Sigmoid colon (tissue), 4 donors: ENCODE measurements around the gene TNFAIP1.
"Not testable (repeated sequence)": the region's sequence is repeated elsewhere in the genome, so short reads cannot be mapped to it uniquely, and the experiment has no call there.

Source experiments
- CTCF ChIP-seq, 4 experiments: fragments of 450-650 bp in 3 of 4; fragments of 200-600 bp in 1 of 4; IDR thresholded peaks; one replicate each; pipeline ENCODE4 v1.5.1; 2016 to 2019; ENCODE audit warnings: antibody characterized with exemption in 4 of 4, mild to moderate bottlenecking in 3 of 4, moderate library complexity in 2 of 4
- EP300 ChIP-seq, 4 donors: sonication (generic); formaldehyde crosslinking; IDR thresholded peaks; one replicate each; pipeline ENCODE4 v1.6.1; 2017; ENCODE audit warnings: antibody characterized with exemption in 4 of 4
- POLR2A ChIP-seq, 2 donors: fragments of 450-650 bp; IDR thresholded peaks; one replicate each; pipeline ENCODE4 v1.6.1; 2016; ENCODE audit warnings: antibody characterized with exemption in 2 of 2, mild to moderate bottlenecking in 2 of 2, moderate library complexity in 2 of 2
- POLR2AphosphoS5 ChIP-seq, 4 donors: sonication (generic); formaldehyde crosslinking; IDR thresholded peaks; one replicate each; pipeline ENCODE4 v1.6.1; 2017; ENCODE audit warnings: antibody characterized with exemption in 4 of 4

GRCh38 chr17:28292878-28293277 is 42.7 kb upstream of the TNFAIP1 start:
- not testable (repeated sequence) for TF ChIP-seq CTCF, EP300, POLR2A, POLR2AphosphoS5 (IDR thresholded peaks at IDR 0.05)
